HG02571 (cell line): Measurements from ENCODE around the gene ZBTB7C.

Source experiments
- ATAC-seq: cut with Tn5 transposase; IDR thresholded peaks from one replicate; pipeline ENCODE4 v1.9.1; 2021; ENCODE audit warnings: mild to moderate bottlenecking, moderate library complexity; ENCODE audit not compliant: unreplicated experiment

Gene ZBTB7C

DNA sequence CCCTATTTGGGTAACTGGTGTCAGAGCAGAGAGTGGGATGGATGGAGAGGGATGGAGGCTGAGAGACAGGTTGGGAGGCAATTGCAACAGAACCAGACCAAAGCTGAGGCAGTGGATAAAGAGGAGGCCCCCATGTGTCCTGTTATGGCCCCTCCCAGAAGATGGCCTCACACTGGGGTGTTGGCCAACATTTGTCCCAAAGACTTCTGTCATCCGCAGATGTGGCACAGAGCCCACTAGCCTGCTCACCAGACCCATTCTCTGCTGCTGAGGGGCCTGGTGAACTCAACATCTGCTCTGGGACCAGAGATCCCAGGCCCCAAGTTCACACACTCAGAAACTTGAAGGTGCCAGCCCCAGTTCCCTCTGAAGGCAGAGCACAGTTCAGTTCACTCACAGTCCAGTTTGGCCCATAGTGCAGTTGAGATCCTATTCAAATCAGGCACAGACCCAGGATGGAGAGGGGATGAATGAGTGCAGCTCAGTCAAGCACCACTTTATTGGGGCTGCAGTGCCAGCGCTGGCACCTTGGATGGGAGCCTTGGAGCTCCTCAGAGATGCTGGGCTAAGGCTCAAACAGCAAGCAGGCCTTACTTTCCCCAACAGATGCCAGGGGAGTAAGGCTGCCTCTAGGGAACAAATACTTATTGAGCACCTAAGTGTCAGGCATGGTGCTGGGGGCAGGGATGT lies 189.2 kb downstream of the ZBTB7C start:
- no peak for ATAC-seq

GRCh38 chr18:48219037-48219809 lies 190.0 kb downstream of the ZBTB7C start:
- ATAC-seq, result no peak

DNA sequence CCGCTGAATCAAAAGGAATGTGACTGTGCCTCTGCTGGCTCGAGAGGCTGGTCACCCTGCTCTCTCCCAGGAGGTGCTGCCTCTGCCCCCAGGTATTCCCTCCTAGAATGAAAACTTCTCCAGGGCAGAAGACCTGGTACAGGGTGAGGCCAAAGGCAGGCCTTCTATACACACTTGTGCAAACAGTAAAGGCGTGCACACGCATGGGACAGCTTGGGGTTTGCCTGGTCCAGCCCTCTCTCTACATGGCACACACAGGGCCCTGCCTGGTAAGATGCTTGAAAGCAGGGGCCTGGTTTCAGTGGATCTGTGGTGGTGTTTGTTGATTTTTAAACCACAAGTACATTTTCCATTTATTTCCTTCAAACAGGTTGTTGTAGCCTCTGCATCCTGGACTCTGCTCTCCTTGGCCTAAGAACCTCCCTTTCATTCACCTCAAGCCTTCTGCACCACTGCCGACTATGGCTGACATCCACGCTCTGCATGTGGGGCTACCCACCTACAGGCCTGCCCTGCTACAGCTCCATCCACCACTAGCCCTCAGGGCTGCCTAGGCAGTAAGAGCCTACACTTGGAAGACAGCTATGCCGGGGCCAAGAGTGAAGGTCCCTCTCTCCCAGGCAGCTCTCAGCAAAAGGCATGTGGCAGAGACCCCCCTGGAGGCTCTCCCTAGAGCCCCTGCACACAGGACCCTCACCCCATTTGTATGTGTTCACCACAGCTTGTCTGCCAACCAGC lies 190.7 kb downstream of the ZBTB7C start:
- ATAC-seq, result no peak

GRCh38 chr18:48217258-48218250 lies 191.6 kb downstream of the ZBTB7C start:
- ATAC-seq, result no peak

DNA sequence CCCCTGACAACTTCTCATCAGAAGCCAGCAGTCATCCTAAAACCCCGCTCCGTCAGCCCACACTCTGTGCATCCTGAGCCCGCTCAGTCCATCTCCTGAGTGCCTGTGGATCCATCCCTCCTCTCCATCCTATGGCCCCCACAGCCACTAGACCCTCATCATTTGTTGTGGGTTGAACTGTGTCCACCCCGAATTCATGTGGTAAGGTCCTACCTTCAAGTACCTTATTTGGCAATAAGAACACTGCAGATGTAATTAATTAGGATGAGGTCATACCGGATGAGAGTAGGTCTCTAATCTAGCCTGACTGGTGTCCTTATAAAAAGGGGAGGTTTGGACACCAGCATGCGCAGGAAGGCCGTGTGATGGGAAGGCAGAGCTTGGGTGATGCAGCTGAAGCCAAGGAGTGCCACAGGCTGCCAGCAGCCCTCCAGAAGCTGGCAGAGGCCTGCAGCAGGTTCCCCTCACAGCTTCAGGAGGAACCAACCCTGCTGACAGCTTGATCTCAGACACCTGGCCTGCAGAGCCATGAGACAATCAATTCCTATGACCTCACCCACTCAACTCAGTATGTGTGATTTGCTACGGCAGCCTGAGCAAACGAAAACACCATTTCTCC lies 192.4 kb downstream of the ZBTB7C start:
- no peak for ATAC-seq

DNA sequence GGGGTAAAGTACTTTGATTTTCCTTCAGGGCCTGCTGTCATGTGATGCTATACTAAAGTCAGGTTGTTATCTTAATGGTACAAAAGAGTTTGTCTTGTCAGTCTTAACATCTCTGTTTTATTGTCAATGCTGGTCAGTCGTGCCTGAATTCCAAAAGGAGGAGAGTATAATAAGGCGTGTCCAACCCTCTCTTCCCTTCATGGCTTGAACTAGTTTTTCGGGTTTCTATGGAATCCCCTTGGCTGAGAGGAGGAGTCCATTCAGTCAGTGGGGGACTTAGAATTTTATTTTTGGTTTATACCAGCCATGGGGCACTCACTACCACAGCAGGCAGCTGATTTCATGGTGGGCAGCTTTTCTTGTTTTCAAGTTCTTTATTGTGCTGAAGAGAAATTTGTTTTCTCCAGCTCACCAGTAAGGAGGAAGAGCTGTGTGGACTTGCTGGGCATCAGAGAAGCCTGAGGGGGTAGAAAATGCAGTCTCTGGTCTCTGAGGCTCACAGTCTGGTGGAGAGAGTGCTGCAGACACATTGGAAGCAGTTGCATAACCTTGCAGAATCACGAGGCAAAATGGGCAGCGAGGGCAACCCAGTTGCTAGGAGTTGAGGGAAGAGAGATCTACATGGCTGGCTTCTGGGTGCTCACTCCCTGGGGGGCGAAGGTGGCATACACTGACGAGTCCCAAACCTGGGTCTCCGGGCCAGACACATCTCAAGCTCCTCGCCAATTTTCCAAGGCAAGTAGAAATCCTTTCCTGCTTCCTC lies 193.1 kb downstream of the ZBTB7C start:
- no peak for ATAC-seq

GRCh38 chr18:48213791-48214190 lies 195.4 kb downstream of the ZBTB7C start:
- no peak for ATAC-seq

- ATAC-seq, result no peak
Observed at GRCh38 chr18:48208432-48209140, 200.6 kb downstream of the ZBTB7C start.

DNA sequence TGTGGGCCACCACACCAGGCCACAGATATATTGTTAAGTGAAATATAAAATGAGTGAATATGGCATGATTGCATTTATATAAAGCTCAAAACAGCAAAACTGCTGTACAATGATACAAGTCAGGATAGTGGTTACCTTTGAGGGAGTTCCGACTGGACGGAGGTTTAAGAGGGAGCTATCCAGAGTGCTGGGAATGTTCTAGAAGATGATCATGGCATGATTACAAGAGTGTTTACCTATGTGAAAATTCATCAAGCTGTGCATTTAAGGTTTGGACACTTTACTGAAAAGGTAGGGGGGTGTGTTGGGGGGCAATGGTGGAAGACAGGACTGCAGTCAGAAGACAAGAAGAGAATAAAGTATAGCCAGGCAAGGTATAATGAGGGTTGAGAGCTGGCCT lies 201.4 kb downstream of the ZBTB7C start:
- no peak for ATAC-seq

GRCh38 chr18:48206887-48207286 lies 202.3 kb downstream of the ZBTB7C start:
- ATAC-seq, result no peak

- ATAC-seq, result no peak
Observed at GRCh38 chr18:48203961-48204666, 205.1 kb downstream of the ZBTB7C start.

- no peak for ATAC-seq
Observed at GRCh38 chr18:48203288-48203945, 205.8 kb downstream of the ZBTB7C start.

DNA sequence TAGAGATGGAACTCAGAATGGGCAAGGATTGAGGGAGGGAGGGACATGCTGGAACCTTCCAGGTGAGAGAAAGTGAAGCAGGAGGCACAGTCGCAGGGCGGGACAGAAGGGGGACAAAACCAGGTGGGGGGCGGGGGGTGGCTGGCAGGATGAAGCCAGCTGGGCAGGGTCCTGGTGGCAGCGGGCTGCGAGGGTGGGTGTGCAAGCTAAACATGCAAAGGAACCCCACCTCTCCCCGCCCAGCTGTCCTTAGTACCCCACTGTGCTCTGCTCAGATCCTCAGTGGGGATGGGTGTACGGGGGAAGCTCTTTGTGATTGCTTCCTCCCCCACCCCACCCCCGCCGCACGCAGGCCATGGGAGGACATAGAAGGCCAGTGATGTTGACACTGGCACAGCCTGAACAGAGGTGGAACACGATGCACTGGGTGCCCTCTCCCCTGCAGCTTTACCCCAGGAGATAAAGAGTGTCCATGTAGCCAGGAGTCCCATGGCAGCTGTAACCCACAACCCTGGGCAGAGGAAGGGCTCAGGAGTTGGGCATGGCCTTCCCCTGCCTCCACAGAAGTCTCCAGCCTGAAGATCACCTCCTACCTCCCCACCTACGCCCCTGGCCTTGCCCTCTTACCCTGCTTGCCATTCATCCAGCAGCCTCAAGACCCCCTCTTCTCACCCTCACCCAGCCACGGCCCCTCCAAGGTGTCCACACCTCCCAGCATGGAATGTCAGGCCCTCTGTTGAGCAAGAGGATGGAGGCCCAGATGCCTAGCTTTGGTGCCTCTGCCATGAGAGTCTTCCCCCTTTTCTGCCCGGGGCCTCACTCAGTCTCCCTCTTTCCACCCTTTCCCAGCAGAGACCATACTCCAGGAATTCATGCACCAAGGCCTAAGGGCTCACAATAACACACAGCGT lies 206.6 kb downstream of the ZBTB7C start:
- ATAC-seq, result no peak

- no peak for ATAC-seq
Observed at GRCh38 chr18:48202006-48202348, 207.2 kb downstream of the ZBTB7C start.

DNA sequence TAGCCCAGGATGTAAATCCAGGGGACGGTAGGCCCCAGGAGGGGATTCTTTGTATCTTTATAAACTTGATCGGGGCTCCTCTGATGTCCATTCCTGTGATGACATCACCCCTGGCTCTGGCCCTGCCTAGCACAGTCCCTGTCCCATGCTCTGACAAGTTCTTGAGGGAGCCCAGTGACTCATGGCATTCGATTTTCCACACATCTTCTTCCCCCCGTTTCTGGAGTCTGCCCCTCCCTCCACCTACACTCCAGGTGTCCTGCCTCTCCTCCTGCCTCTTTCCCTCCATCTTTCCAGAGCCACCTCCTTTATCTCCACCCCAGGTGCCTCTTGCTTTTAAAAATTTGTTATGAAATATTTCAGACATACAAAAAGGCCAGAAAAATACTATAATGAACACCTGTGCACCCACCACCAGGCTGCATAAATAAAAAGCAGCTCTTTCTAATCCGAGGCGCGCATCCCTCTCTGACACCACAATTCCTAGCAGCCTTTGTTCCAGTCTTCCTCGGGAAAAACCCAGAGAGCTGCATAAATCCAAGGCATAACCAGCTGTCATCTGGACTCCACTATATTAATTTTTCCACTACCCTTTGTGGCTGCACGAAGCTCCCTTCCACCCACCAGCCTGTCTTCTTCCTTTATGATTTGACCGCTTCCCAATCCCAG lies 207.7 kb downstream of the ZBTB7C start:
- ATAC-seq, result no peak

- ATAC-seq, result no peak
Observed at GRCh38 chr18:48200631-48201336, 208.4 kb downstream of the ZBTB7C start.
